GM12892 (cell line): Measurements from ENCODE around the gene RPS6KA2.

Experiments
- POLR2A ChIP-seq: IDR thresholded peaks from 2 replicates; pipeline ENCODE4 v1.6.1; 2011; ENCODE audit warnings: low read depth, low read length, control low read depth
- POLR2AphosphoS5 ChIP-seq: IDR thresholded peaks from 2 replicates; pipeline ENCODE4 v1.6.1; 2011; ENCODE audit warnings: low read depth, low read length, control low read depth
- TAF1 ChIP-seq: IDR thresholded peaks from 2 replicates; pipeline ENCODE4 v1.6.1; 2011; ENCODE audit warnings: low read depth, mild to moderate bottlenecking, control low read depth, low read length, borderline replicate concordance

DNA sequence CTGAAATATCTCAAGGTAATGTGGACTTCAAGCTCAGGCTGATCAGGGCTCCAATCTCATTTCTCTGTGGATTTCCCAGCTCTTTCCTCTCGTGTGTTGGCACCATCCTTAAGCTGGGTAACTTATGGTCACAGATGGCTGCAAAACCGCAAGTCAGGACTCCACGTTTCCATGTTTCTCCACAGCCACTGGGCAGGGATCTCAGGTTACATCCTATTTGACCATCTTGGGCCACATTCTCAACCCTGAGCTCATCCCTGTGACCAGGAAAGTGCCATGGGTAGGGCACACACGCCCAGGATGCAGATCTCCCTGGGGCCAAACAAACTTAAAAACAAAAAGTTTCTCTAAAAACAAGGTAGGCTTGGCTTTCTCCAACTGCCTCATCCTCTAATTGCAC is 15.4 kb downstream of the RPS6KA2 start:
- TF ChIP-seq POLR2A (no peak), POLR2AphosphoS5 (no peak), TAF1 (no peak)
